Measurements from ENCODE around the gene UGT3A2. TPM values are rescaled to one million over a fixed set of nuclear protein-coding genes. Genes with fewer than 3 reads are reported as not detected.

UGT3A2 gene
- polyA plus RNA-seq, 1 of the 3 experiments (the other 2 are of a cell fraction), result 0.05 TPM

- H3K27ac ChIP-seq (ENCODE audit: low read depth in 2 of 2, low read length in 1 of 2), result no peak overlapping the region
- WGBS (ENCODE audit: low lambda C conversion rate), result 22% methylated on average over 4 of the region's 4 CpGs
- H3K4me2 ChIP-seq, result no peak overlapping the region
- H3K9me3 ChIP-seq, result no peaks in the 10 kb centered on the region
- H3K4me3 ChIP-seq (ENCODE audit: low read depth in 2 of 2, low read length in 1 of 2), result no peak overlapping the region
- no peak overlapping the region for H3K9ac ChIP-seq
- TF ChIP-seq IRF3 (IDR thresholded peaks at IDR 0.05; ENCODE audit: low read depth, low read length), result no peak
- TF ChIP-seq USF2 (IDR thresholded peaks at IDR 0.05; ENCODE audit: borderline replicate concordance, low read depth, low read length), result no peak
- TF ChIP-seq RAD21 (IDR thresholded peaks at IDR 0.05; ENCODE audit: low read length), result no peak
- no peak for TF ChIP-seq MEF2A (IDR thresholded peaks at IDR 0.05; ENCODE audit: borderline replicate concordance, low read depth)
- no peak for TF ChIP-seq ELF1 (IDR thresholded peaks at IDR 0.05)
- no peak for TF ChIP-seq YY1 (IDR thresholded peaks at IDR 0.05; ENCODE audit: low read depth)
- TF ChIP-seq MXI1 (IDR thresholded peaks at IDR 0.05; ENCODE audit: low read depth, low read length), result no peak
- no peak for TF ChIP-seq REST (IDR thresholded peaks at IDR 0.05; ENCODE audit: low read depth, low read length)
- TF ChIP-seq TAF1 (IDR thresholded peaks at IDR 0.05; ENCODE audit: borderline replicate concordance, low read depth, low read length), result no peak
- TF ChIP-seq TEAD4 (IDR thresholded peaks at IDR 0.05; ENCODE audit: borderline replicate concordance, insufficient read depth), result no peak
- TF ChIP-seq NRF1 (IDR thresholded peaks at IDR 0.05; ENCODE audit: low read depth, low read length), result no peak
- no peak for TF ChIP-seq GABPA (IDR thresholded peaks at IDR 0.05; ENCODE audit: low read depth)
- no peak for TF ChIP-seq RXRA (IDR thresholded peaks at IDR 0.05; ENCODE audit: borderline replicate concordance, low read depth)
- no peak for TF ChIP-seq TCF12 (IDR thresholded peaks at IDR 0.05)
- TF ChIP-seq CTCF (IDR thresholded peaks at IDR 0.05), result no peak
- no peak for TF ChIP-seq ZBTB33 (IDR thresholded peaks at IDR 0.05; ENCODE audit: borderline replicate concordance, low read depth)
- no peak for TF ChIP-seq FOSL2 (IDR thresholded peaks at IDR 0.05; ENCODE audit: borderline replicate concordance, low read depth)
- no peak for TF ChIP-seq PBX3 (IDR thresholded peaks at IDR 0.05)
- no peaks in the 10 kb centered on the region for H3K79me2 ChIP-seq (ENCODE audit: insufficient read depth)
- no peaks in the 10 kb centered on the region for H3K4me1 ChIP-seq (ENCODE audit: control insufficient read depth in 1 of 2, insufficient read depth in 2 of 2, low read depth in 1 of 2, low read length in 1 of 2)
- H3K9me2 ChIP-seq, result no peaks in the 10 kb centered on the region
- H3F3A ChIP-seq (replicated peaks; ENCODE audit: insufficient read depth), result no peaks in the 10 kb centered on the region
- CTCF ChIA-PET, result interaction anchor here (1.0 kb wide), 1 partner anchor 62 kb away, joined by 3 read pairs; no protein-coding TSS in a partner anchor
- POLR2A ChIA-PET, result no interaction called here
- H2AFZ ChIP-seq (ENCODE audit: low read depth), result no peak overlapping the region
- DNase-seq, result no peak
- no peaks in the 10 kb centered on the region for H3K27me3 ChIP-seq (ENCODE audit: insufficient read depth)
- no peaks in the 10 kb centered on the region for H4K20me1 ChIP-seq (ENCODE audit: insufficient read depth)
- no peaks in the 10 kb centered on the region for H3K36me3 ChIP-seq (replicated peaks in 1 of 2; ENCODE audit: control insufficient read depth in 1 of 2, insufficient read depth in 2 of 2, low read length in 1 of 2)
Observed at GRCh38 chr5:35988529-35988928, 78.2 kb downstream of the UGT3A2 start.
